Measurements from ENCODE around the gene MFAP2.

Gene MFAP2

DNA sequence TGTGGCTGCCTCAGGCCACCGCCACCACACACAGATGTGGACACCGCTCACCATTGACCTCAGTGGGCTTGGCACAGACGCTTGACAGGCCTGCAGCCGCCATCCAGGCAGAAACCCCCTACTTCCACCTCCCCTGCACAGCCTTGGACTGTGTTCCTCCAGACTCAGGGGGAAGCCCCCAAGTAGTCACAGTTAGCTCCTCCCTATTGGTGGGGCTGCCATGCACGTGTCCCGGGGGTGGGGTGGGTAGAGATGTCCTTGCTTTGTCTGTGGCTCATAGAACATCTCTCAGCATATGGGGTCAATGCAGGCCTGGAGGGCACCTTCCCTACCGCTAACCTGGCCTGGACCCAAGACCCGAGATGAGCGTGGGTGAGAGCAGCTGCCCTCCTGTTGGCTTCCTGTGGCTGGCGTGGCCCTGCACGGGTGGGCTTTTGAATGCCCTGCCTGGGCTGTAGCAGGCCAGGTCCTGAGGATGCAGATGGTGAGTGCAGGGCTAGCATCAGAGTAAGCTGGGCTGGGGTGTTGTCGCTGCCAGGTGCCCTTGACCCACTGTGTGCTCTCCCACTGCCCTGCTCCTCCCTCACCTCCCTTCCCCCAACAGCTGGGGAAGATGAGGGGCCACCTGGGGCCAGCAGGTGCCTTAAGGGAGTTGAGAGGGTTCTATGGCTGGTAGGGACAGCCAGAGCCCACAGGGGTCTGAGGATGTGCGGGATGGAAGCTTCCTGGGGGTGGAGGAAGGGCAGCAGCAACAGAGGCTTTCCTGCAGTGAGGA is 52.5 kb downstream of the MFAP2 start:
- no peaks in the 10 kb centered on the region for H3K4me1 ChIP-seq (ENCODE audit: control insufficient read depth, insufficient read depth, low read length, unreplicated experiment)
- no peak overlapping the region for H3K27ac ChIP-seq (ENCODE audit: low read depth, low read length)
- no peaks in the 10 kb centered on the region for H3K27me3 ChIP-seq (ENCODE audit: insufficient read depth, low read length)
- no peak overlapping the region for H2AFZ ChIP-seq (ENCODE audit: low read length, unreplicated experiment)
- no peak overlapping the region for H3K4me3 ChIP-seq (ENCODE audit: low read depth, low read length)
- no peaks in the 10 kb centered on the region for H3K79me2 ChIP-seq (ENCODE audit: control insufficient read depth, insufficient read depth, low read length, unreplicated experiment)
- no peaks in the 10 kb centered on the region for H3K36me3 ChIP-seq (ENCODE audit: insufficient read depth, low read length)

DNA sequence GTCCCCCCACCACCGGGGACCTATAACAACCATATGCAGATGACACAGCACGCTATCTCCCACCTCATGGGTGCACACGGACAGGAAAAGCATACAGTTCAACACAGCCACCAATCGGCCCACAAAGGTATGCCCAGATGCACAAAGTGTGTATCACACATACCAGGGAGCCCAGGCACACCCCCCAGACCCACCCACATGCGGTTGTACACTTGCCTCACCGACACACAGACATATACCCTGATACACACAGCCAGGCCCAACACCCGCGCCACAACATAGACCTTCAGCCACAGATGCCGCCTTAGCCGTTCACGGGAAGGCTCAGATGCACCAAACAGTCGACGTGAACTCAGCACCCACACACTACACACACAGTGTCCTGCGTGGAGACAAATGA is 53.2 kb downstream of the MFAP2 start:
- Histone ChIP-seq H3K36me3 (ENCODE audit: insufficient read depth, low read length) (no peaks in the 10 kb centered on the region), H3K4me1 (ENCODE audit: control insufficient read depth, insufficient read depth, low read length, unreplicated experiment) (no peaks in the 10 kb centered on the region), H3K79me2 (ENCODE audit: control insufficient read depth, insufficient read depth, low read length, unreplicated experiment) (no peaks in the 10 kb centered on the region), H2AFZ (ENCODE audit: low read length, unreplicated experiment) (no peak overlapping the region), H3K4me3 (ENCODE audit: low read depth, low read length) (no peak overlapping the region), H3K27me3 (ENCODE audit: insufficient read depth, low read length) (no peaks in the 10 kb centered on the region), H3K27ac (ENCODE audit: low read depth, low read length) (no peak overlapping the region)

DNA sequence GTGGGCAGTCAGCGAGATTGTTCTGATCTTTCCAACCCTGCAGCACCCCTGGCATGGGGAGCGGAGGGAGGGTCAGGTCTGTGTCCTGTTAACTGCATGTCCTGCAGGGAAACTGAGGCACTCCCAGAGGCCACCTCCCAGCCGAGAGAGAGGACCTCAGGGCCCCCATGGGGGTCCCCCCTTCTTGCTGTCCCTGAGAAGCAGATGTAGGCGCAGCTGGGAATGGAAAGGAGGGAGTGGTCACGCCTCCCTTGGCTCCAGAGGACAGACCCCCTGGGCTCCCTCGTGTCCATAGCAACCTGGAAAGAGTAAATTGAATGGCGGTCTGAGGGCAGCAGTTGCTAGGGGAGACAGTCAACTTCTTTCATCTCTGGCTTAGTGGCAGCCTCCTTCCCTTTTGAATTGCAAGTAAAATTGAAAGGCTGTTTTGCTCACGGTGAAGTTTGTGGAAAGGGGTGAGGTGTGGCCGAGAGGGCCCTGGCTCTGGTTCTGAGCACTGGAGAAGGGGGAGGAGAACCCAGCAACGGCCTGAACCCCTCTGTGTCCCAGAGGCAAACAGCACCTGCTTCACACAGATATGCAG is 53.8 kb downstream of the MFAP2 start:
- no peaks in the 10 kb centered on the region for H3K79me2 ChIP-seq (ENCODE audit: control insufficient read depth, insufficient read depth, low read length, unreplicated experiment)
- no peaks in the 10 kb centered on the region for H3K4me1 ChIP-seq (ENCODE audit: control insufficient read depth, insufficient read depth, low read length, unreplicated experiment)
- no peak overlapping the region for H3K4me3 ChIP-seq (ENCODE audit: low read depth, low read length)
- no peak overlapping the region for H2AFZ ChIP-seq (ENCODE audit: low read length, unreplicated experiment)
- H3K27me3 ChIP-seq (ENCODE audit: insufficient read depth, low read length) = no peaks in the 10 kb centered on the region
- H3K27ac ChIP-seq (ENCODE audit: low read depth, low read length) = no peak overlapping the region
- no peaks in the 10 kb centered on the region for H3K36me3 ChIP-seq (ENCODE audit: insufficient read depth, low read length)

DNA sequence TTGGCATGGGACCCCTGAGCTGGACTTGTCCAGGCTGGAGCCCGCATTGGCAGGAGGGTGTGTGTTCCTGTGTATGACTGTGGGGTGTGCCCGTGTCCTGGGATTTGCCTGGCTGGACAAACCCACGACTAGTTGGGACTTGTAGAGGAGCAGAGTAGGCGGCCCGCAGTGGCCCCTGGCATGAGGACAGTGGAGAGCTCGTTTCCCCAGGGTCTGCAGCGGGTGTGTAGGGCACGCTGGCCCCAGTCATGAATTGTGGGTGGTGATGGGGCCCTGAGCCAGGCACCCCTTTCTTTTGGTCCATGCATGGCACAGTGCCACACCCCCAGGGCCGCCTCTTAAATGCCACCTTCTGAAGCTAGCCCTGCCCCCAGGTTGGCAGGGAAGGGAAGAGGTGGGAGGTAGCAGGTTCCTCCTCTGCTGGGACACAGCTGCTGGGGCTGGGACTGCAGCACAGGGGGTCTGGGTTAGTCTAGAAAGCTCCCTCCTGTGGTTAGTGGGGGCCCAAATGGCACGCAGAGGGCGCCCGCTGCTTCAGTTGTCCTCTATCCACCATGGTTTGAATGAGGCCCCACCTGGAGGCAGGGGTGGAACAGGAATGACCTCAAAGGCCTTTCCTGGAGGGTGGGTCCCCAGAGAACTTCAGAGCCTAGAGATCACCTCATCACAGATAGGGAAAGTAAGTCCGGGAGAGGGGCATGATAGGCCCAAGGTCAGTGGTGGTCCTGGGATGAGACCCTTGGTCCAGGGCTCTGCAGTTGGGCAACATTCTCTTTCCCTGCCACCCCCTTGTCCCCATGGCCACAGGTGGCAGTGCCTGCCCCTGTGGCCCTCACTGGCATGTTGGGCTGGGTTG is 54.6 kb downstream of the MFAP2 start:
- H3K79me2 ChIP-seq (ENCODE audit: control insufficient read depth, insufficient read depth, low read length, unreplicated experiment) = no peaks in the 10 kb centered on the region
- no peaks in the 10 kb centered on the region for H3K4me1 ChIP-seq (ENCODE audit: control insufficient read depth, insufficient read depth, low read length, unreplicated experiment)
- H3K27ac ChIP-seq (ENCODE audit: low read depth, low read length) = no peak overlapping the region
- H3K4me3 ChIP-seq (ENCODE audit: low read depth, low read length) = no peak overlapping the region
- no peak overlapping the region for H2AFZ ChIP-seq (ENCODE audit: low read length, unreplicated experiment)
- H3K36me3 ChIP-seq (ENCODE audit: insufficient read depth, low read length) = no peaks in the 10 kb centered on the region
- H3K27me3 ChIP-seq (ENCODE audit: insufficient read depth, low read length) = no peaks in the 10 kb centered on the region

DNA sequence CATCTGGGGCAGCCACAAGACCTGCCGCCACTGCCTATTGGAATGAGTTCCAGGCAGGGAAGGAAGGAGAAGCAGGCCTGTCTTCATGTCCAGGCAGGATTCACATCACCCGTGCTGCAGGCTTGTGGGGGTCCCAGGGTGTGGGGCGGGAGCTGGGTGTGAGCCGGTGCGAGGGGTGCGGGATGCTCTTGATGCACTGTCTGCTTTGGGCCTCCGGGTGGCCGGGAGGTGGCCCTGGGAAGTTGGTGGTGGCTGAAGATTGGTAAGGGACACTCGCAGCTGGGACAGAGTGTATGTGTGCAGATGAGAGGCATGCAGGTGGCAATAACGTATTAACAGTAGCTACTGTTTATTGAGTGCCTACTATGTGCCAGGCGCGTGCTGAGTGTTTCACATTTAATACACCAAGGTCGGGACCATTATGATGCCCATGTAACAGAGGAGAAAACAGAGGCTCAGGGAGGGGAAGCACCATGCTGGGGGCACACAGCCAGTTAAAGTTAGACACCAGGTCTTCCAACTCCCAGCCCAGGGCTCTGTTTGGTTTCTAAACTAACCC is 55.4 kb downstream of the MFAP2 start:
- H3K79me2 ChIP-seq (ENCODE audit: control insufficient read depth, insufficient read depth, low read length, unreplicated experiment) = no peaks in the 10 kb centered on the region
- H3K27me3 ChIP-seq (ENCODE audit: insufficient read depth, low read length) = no peaks in the 10 kb centered on the region
- H2AFZ ChIP-seq (ENCODE audit: low read length, unreplicated experiment) = no peak overlapping the region
- no peak overlapping the region for H3K27ac ChIP-seq (ENCODE audit: low read depth, low read length)
- no peaks in the 10 kb centered on the region for H3K4me1 ChIP-seq (ENCODE audit: control insufficient read depth, insufficient read depth, low read length, unreplicated experiment)
- H3K36me3 ChIP-seq (ENCODE audit: insufficient read depth, low read length) = no peaks in the 10 kb centered on the region
- no peak overlapping the region for H3K4me3 ChIP-seq (ENCODE audit: low read depth, low read length)
